Sigmoid colon (tissue), 4 donors: ENCODE data around the gene SGPP2.

Experiments used
- CTCF ChIP-seq, 4 experiments: fragments of 450-650 bp in 3 of 4; fragments of 200-600 bp in 1 of 4; IDR thresholded peaks; one replicate each; pipeline ENCODE4 v1.5.1; 2016 to 2019; ENCODE audit warnings: antibody characterized with exemption in 4 of 4, mild to moderate bottlenecking in 3 of 4, moderate library complexity in 2 of 4
- POLR2A ChIP-seq, 2 donors: fragments of 450-650 bp; IDR thresholded peaks; one replicate each; pipeline ENCODE4 v1.6.1; 2016; ENCODE audit warnings: antibody characterized with exemption in 2 of 2, mild to moderate bottlenecking in 2 of 2, moderate library complexity in 2 of 2
- POLR2AphosphoS5 ChIP-seq, 4 donors: sonication (generic); formaldehyde crosslinking; IDR thresholded peaks; one replicate each; pipeline ENCODE4 v1.6.1; 2017; ENCODE audit warnings: antibody characterized with exemption in 4 of 4

DNA sequence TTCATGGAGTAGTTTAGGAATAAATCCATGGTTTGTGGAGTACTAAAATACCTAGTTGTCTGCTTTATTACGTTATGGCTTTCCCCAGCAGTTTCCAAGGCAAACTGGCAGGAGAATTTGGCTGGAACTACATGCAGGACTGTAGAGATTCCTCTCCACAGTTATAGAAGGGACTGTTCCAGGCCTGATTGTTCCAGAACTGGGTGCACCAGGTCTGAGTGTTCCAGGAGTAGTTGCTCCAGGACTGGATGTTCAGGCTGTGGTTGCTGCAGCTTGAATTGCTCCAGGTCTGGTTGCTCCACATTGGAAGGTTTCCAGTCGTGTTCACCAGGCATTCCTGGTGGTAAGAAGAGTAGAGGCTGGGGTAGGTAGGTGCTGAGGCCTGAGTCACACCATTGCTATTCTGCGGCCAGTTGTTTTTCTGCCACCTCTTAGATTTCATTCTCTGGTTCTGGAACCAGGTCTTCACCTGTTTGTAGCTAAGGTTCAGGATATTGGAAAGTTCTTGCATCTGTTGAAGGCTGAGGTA is 28.1 kb downstream of the SGPP2 start:
- TF ChIP-seq POLR2AphosphoS5 (IDR thresholded peaks at IDR 0.05), result no peak
- TF ChIP-seq CTCF (IDR thresholded peaks at IDR 0.05), result no peak
- no peak for TF ChIP-seq POLR2A (IDR thresholded peaks at IDR 0.05)
